Mesodermal cell (in vitro differentiated cells): ENCODE measurements around the gene PROCA1. TPM values are rescaled to one million over a fixed set of nuclear protein-coding genes. Genes with fewer than 3 reads are reported as not detected.

Experiments used
- H3K27ac ChIP-seq: 2 replicates; pipeline ENCODE4 v1.7.0; 2013; ENCODE audit warnings: mild to moderate bottlenecking, low read depth, low read length, moderate library complexity; ENCODE audit not compliant: severe bottlenecking
- H3K36me3 ChIP-seq: 2 replicates; pipeline ENCODE4 v1.7.1; 2013; ENCODE audit warnings: mild to moderate bottlenecking, low read length, moderate library complexity; ENCODE audit not compliant: control insufficient read depth, insufficient read depth
- H3K4me1 ChIP-seq: one replicate; pipeline ENCODE4 v1.7.1; 2013; ENCODE audit warnings: mild to moderate bottlenecking, low read length; ENCODE audit not compliant: insufficient read depth, control insufficient read depth, poor library complexity, severe bottlenecking
- H3K4me3 ChIP-seq: 2 replicates; pipeline ENCODE4 v1.7.0; 2013; ENCODE audit warnings: low read length, control low read depth, mild to moderate bottlenecking; ENCODE audit not compliant: insufficient read depth, poor library complexity, severe bottlenecking; ENCODE audit errors: extremely low read depth
- H3K9me3 ChIP-seq: 2 replicates; pipeline ENCODE4 v1.7.1; 2013; ENCODE audit warnings: mild to moderate bottlenecking, low read length, moderate library complexity; ENCODE audit not compliant: control insufficient read depth
- WGBS, 2 experiments: methylation state at CpG; one replicate each; pipeline ENCODE4 v1.1.5; 2013; ENCODE audit warnings: missing lambda C conversion rate in 2 of 2; ENCODE audit not compliant: insufficient coverage in 2 of 2; 5-methylcytosine and 5-hydroxymethylcytosine counted together
- polyA plus RNA-seq, 2 experiments: library from polyadenylated mRNA; stranded (reverse); fragments of 50-300 nt; gene quantifications; one replicate each; pipeline ENCODE4 v1.2.3, GENCODE V29; 2013

Gene PROCA1
- 13.1 TPM for polyA plus RNA-seq (2013, experiment 1 of 2)
- polyA plus RNA-seq (2013, experiment 2 of 2) = 11.7 TPM

GRCh38 chr17:28711723-28712031, at the start of gene PROCA1:
Gene PROCA1 (minus strand): TSS chr17:28711888. CDS start chr17:28711660, 228 bp downstream.
- no peaks in the 10 kb centered on the region for H3K9me3 ChIP-seq
- H3K4me3 ChIP-seq = peak within 1 kb of the TSS; percentile 58
- 0 to 1% methylated on average over 17 to 20 of the region's 20 CpGs for WGBS, 2 experiments
- peaks cover 36% of the 10 kb centered on the region for H3K36me3 ChIP-seq
- H3K4me1 ChIP-seq = peaks cover 13% of the 10 kb centered on the region
- peak within 1 kb of the TSS; percentile 92 for H3K27ac ChIP-seq

DNA sequence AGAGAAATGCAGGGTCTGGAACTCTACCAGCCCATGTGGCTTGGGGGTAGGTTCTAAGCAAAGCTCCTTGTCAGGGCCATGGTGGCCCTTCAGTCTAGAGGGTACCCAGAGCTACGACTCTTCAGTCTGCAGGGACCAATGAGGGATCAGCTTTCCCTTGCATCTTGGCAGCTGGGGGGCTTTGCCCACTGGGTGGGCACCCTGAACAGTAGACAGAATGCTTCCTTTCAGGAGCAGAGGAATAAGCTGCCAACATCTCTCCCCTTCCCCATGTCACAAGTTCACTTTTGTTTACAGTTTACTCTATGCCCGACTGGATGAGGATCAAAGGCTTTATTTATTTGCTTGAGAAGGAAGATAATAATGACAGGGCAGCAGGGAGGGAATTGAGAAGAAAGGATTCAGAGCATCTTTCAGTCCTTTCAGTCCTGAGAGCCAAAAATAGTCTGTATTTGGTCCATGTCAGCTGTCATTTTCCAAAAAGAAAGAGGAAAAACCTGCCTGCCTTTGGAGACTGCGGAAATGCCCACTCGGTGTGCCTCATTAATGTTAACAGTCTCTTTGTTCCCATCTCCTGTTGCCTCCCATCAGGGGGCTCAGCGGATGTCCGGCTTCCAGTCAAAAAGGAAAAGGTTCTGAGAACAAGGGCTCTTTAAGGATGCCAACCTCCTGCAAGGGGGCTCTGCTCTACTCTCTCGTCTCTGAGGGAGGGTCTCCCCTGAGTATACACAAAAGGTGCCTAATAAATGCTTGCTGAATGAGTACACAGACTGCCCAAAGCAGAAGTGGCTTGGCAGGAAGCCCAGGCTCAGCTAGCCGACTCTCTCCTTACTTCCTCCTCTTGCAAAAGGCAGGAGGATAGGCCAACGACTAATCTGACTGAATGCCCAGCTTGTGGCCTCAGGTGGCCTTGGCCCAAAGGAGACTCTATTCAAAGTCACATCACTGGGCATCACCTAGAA, 49.2 kb upstream of the PROCA1 start:
- no peak overlapping the region for H3K4me3 ChIP-seq
- H3K9me3 ChIP-seq = no peaks in the 10 kb centered on the region
- peaks cover 70% of the 10 kb centered on the region for H3K36me3 ChIP-seq
- peaks cover 2% of the 10 kb centered on the region for H3K4me1 ChIP-seq
- peak overlapping the region; percentile 39 for H3K27ac ChIP-seq
- WGBS, 2 experiments = 25 to 45% methylated on average over 2 to 6 of the region's 9 CpGs

GRCh38 chr17:28759256-28759865, 47.7 kb upstream of the PROCA1 start:
- Histone ChIP-seq H3K36me3 (peaks cover 64% of the 10 kb centered on the region), H3K9me3 (no peaks in the 10 kb centered on the region), H3K4me3 (no peak overlapping the region), H3K27ac (no peak overlapping the region), H3K4me1 (peaks cover 10% of the 10 kb centered on the region)
- WGBS, 2 experiments = 92 to 96% methylated on average over 18 of the region's 18 CpGs

- Histone ChIP-seq H3K4me3 (no peak overlapping the region), H3K9me3 (no peaks in the 10 kb centered on the region), H3K36me3 (peaks cover 70% of the 10 kb centered on the region), H3K27ac (no peak overlapping the region), H3K4me1 (peaks cover 10% of the 10 kb centered on the region)
- WGBS, 2 experiments = 95 to 97% methylated on average over 32 of the region's 32 CpGs
Observed at GRCh38 chr17:28758411-28759121, 46.9 kb upstream of the PROCA1 start.

GRCh38 chr17:28756049-28756804, 44.5 kb upstream of the PROCA1 start:
- H3K4me3 ChIP-seq = no peak overlapping the region
- peaks cover 10% of the 10 kb centered on the region for H3K4me1 ChIP-seq
- H3K36me3 ChIP-seq = peaks cover 67% of the 10 kb centered on the region
- H3K9me3 ChIP-seq = no peaks in the 10 kb centered on the region
- no peak overlapping the region for H3K27ac ChIP-seq
- WGBS, 2 experiments = 89 to 93% methylated on average over 2 to 3 of the region's 5 CpGs

DNA sequence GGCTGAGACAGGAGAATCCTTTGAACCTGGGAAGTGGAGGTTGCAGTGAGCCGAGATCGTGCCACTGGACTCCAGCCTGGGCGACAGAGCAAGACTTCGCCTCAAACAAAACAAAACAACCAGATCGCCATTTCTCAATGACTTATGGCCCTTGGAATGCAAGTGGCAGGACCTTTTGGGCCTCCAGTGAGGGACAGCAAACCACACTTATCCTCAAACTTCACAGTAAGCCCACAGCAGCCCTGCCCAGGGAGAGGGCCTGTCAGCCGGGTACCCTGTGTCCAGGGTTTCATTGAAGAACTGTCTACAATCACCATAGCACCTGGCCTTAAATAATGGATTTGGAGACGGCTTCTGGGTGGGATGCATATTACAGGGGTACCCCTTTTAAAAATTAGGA, 43.8 kb upstream of the PROCA1 start:
- Histone ChIP-seq H3K27ac (no peak overlapping the region), H3K4me3 (no peak overlapping the region), H3K9me3 (no peaks in the 10 kb centered on the region), H3K4me1 (peaks cover 10% of the 10 kb centered on the region), H3K36me3 (peaks cover 74% of the 10 kb centered on the region)
- 82 to 92% methylated on average over 3 to 5 of the region's 7 CpGs for WGBS, 2 experiments

DNA sequence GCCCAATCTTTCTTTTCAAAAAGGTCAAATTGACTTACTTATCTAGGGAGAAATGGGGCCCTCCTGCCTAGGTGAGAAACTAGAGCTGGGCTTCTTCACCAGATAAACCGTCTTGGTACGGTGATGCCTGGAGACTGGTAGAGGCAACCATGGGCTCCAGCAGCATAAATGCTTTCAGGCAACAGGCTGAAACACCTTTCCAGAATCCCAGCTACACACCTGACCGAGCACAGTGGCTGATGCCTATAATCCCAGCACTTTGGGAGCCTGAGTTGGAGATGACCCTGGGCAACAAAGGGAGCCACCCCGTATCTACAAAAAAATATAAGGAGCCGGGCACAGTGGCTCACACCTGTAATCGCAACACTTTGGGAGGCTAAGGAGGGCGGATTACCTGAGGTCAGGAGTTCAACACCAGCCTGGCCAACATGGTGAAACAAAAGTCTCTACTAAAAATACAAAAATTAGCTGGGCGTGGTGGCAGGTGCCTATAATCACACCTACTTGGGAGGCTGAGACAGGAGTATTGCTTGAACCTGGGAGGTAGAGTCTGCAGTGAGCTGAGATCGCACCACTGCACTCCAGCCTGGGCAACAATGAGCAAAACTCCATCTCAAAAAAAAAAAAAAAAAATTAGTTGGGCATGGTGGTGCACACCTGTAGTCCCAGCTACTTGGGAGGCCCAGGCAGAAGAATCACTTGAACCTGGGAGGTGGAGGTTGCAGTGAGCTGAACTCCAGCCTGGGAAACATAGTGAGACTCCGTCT, 40.1 kb upstream of the PROCA1 start:
- peaks cover 17% of the 10 kb centered on the region for H3K4me1 ChIP-seq
- peaks cover 72% of the 10 kb centered on the region for H3K36me3 ChIP-seq
- no peak overlapping the region for H3K27ac ChIP-seq
- WGBS, 2 experiments = 96 to 97% methylated on average over 8 to 9 of the region's 10 CpGs
- no peaks in the 10 kb centered on the region for H3K9me3 ChIP-seq
- H3K4me3 ChIP-seq = no peak overlapping the region

DNA sequence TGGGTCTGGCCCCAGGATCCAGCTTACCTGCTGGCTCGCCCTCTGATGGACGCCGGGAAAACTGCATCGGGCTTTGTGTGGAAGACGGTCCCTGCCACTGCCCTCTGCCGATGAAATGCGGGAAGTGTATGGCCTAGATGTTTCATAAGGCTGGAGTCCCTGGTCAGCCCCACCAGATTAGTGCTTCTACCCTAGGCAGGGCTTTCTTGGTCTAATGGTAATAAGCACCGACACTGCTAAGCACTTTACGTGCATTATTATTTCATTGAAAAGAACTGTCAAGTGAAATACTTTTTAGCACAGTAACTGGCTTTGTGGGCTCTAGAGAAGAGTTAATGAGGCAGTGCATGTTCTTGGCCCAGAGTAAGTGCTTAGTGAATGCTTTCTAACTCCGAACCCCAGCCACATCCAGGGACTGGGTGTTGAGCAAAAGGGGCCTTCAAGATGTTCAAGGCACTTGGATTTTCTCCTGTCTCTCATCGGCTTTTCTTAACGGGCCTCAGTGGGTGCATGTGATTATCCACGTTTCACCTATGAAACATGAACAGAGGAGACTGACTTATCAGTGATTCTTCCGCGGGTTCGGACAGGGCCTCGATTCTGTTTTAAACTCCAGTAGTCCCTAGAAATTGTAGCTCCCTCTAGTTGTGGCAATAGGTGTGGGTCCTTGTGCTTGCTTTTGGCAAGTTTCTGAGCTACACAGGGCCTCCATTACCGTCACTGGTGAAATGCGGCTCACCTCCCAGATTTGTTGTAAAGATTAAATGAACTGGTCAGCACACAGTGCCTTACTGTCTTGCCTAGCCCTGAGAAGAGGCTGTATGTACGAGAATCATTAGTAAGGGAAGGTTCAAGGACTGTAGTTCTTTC, 38.7 kb upstream of the PROCA1 start:
- 55 to 62% methylated on average over 18 to 19 of the region's 20 CpGs for WGBS, 2 experiments
- Histone ChIP-seq H3K36me3 (peaks cover 78% of the 10 kb centered on the region), H3K4me3 (no peak overlapping the region)

DNA sequence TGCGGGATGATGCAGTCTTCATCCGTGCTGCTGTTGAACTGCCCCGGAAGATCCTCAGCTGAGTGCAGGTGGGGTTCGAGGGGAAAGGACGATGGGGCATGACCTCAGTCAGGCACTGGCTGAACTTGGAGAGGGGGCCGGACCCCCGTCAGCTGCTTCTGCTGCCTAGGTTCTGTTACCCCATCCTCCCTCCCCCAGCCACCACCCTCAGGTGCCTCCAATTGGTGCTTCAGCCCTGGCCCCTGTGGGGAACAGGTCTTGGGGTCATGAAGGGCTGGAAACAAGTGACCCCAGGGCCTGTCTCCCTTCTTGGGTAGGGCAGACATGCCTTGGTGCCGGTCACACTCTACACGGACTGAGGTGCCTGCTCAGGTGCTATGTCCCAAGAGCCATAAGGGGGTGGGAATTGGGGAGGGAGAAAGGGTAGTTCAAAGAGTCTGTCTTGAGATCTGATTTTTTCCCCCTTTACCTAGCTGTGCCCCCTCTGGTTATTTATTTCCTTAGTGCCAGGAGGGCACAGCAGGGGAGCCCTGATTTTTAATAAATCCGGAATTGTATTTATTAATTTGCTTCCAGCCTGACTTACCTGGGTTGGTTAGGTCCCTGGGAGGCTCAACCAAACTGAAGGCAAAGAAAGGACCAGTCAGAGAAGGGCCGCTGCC, 38.0 kb upstream of the PROCA1 start:
- no peak overlapping the region for H3K27ac ChIP-seq
- H3K9me3 ChIP-seq = no peaks in the 10 kb centered on the region
- 69 to 73% methylated on average over 7 to 9 of the region's 11 CpGs for WGBS, 2 experiments
- H3K36me3 ChIP-seq = peaks cover 83% of the 10 kb centered on the region
- no peak overlapping the region for H3K4me3 ChIP-seq
- peaks cover 19% of the 10 kb centered on the region for H3K4me1 ChIP-seq

More for the DNA sequence above, 38.7 kb upstream of the PROCA1 start:
- Histone ChIP-seq H3K9me3 (no peaks in the 10 kb centered on the region), H3K27ac (no peak overlapping the region), H3K4me1 (peaks cover 23% of the 10 kb centered on the region)
